Tibial nerve (tissue), 4 donors: ENCODE data around the gene TOR1A. TPM values are rescaled to one million over a fixed set of nuclear protein-coding genes. Genes with fewer than 3 reads are reported as not detected.
A peak's percentile ranks its signal among the peaks of the same experiment; 100 is the strongest.
"Not testable (repeated sequence)": the region's sequence is repeated elsewhere in the genome, so short reads cannot be mapped to it uniquely, and the experiment has no call there.

ENCODE experiments used
- DNase-seq, 2 donors: peaks; one replicate each; pipeline ENCODE4 v3.0.0-alpha.2; 2019; ENCODE audit warnings: low spot score in 2 of 2
- H3K27ac ChIP-seq, 4 donors: fragments of 200-600 bp; sonication (generic) in 3 of 4; one replicate each; pipeline ENCODE4 v1.5.1; 2017 to 2019; ENCODE audit warnings: mild to moderate bottlenecking in 1 of 4
- H3K27me3 ChIP-seq, 2 donors: fragments of 200-600 bp; sonication (generic) in 1 of 2; one replicate each; pipeline versions ENCODE4 v1.5.1 to v1.6.0; 2017 to 2019
- H3K36me3 ChIP-seq, 3 donors: fragments of 200-600 bp; sonication (generic); one replicate each; pipeline ENCODE4 v1.5.1; 2018 to 2019
- H3K4me1 ChIP-seq, 4 donors: fragments of 200-600 bp; sonication (generic) in 3 of 4; one replicate each; pipeline ENCODE4 v1.5.1; 2017 to 2019
- H3K4me3 ChIP-seq, 4 donors: fragments of 200-600 bp; sonication (generic) in 3 of 4; one replicate each; pipeline ENCODE4 v1.5.1; 2017 to 2019; ENCODE audit warnings: mild to moderate bottlenecking in 1 of 4, moderate library complexity in 1 of 4
- H3K9me3 ChIP-seq, 4 donors: fragments of 200-600 bp; sonication (generic) in 3 of 4; one replicate each; pipeline ENCODE4 v1.5.1; 2017 to 2019
- CTCF ChIP-seq, 5 experiments: fragments of 200-600 bp in 3 of 5; fragments of 450-650 bp in 2 of 5; sonication (generic) in 3 of 5; IDR thresholded peaks; one replicate each; pipeline ENCODE4 v1.5.1; 2016 to 2019; ENCODE audit warnings: antibody characterized with exemption in 5 of 5, mild to moderate bottlenecking in 3 of 5, moderate library complexity in 2 of 5
- EP300 ChIP-seq, 2 donors: sonication (generic); formaldehyde crosslinking; IDR thresholded peaks; one replicate each; pipeline ENCODE4 v1.6.1; 2017; ENCODE audit warnings: antibody characterized with exemption in 2 of 2, mild to moderate bottlenecking in 1 of 2
- POLR2A ChIP-seq, 2 donors: fragments of 450-650 bp; IDR thresholded peaks; one replicate each; pipeline ENCODE4 v1.6.1; 2017; ENCODE audit warnings: antibody characterized with exemption in 2 of 2, mild to moderate bottlenecking in 2 of 2, moderate library complexity in 2 of 2
- WGBS, 2 donors: methylation state at CpG; one replicate each; pipeline ENCODE4 v1.1.5; 2018; 5-methylcytosine and 5-hydroxymethylcytosine counted together
- total RNA-seq, 4 donors: library from RNA; depleted of rRNA; stranded (reverse); fragments of >200 nt; gene quantifications; one replicate each; pipeline ENCODE4 v1.1.0, GENCODE V29; 2016

Gene TOR1A
- total RNA-seq, 4 donors from 2014 or later: 26.0 to 55.2 (median 40.4) TPM

- Histone ChIP-seq H3K9me3 (no peaks in the 10 kb centered on the region), H3K27ac (no peak overlapping the region), H3K4me3 (no peak overlapping the region), H3K4me1 (no peaks in the 10 kb centered on the region), H3K36me3 (no peaks in the 10 kb centered on the region), H3K27me3 (peaks cover 0 to 9% of the 10 kb centered on the region in 2 donors)
- TF ChIP-seq POLR2A (IDR thresholded peaks at IDR 0.05) (no peak), CTCF (IDR thresholded peaks at IDR 0.05) (no peak), EP300 (IDR thresholded peaks at IDR 0.05) (no peak)
- 81 to 83% methylated on average over 8 of the region's 8 CpGs for WGBS, 2 donors
- no peak for DNase-seq
Observed at GRCh38 chr9:129794549-129794948, 29.4 kb downstream of the TOR1A start.

GRCh38 chr9:129786481-129786880 lies 37.5 kb downstream of the TOR1A start:
- Histone ChIP-seq H3K27ac (no peak overlapping the region), H3K9me3 (no peaks in the 10 kb centered on the region), H3K4me1 (peaks cover 0 to 4% (median 2%) of the 10 kb centered on the region in 4 donors), H3K4me3 (no peak overlapping the region), H3K36me3 (no peaks in the 10 kb centered on the region), H3K27me3 (no peaks in the 10 kb centered on the region)
- 80 to 85% methylated on average over 10 of the region's 10 CpGs for WGBS, 2 donors
- no peak for DNase-seq
- no peak for TF ChIP-seq POLR2A (IDR thresholded peaks at IDR 0.05)
- no peak for TF ChIP-seq CTCF (IDR thresholded peaks at IDR 0.05)
- no peak for TF ChIP-seq EP300 (IDR thresholded peaks at IDR 0.05)

GRCh38 chr9:129785866-129786265 lies 38.1 kb downstream of the TOR1A start:
- Histone ChIP-seq H3K9me3 (no peaks in the 10 kb centered on the region), H3K36me3 (no peaks in the 10 kb centered on the region), H3K27me3 (no peaks in the 10 kb centered on the region), H3K4me3 (no peak overlapping the region), H3K27ac (no peak overlapping the region), H3K4me1 (peaks cover 0 to 4% (median 2%) of the 10 kb centered on the region in 4 donors)
- no peak for TF ChIP-seq EP300 (IDR thresholded peaks at IDR 0.05)
- no peak for TF ChIP-seq POLR2A (IDR thresholded peaks at IDR 0.05)
- no peak for TF ChIP-seq CTCF (IDR thresholded peaks at IDR 0.05)
- DNase-seq: no peak
- 89 to 95% methylated on average over 1 of the region's 1 CpG for WGBS, 2 donors

- H3K27me3 ChIP-seq, DNase-seq: not testable (repeated sequence)
- whole genome bisulfite sequencing, 2 donors: 72 to 74% methylated on average over 11 of the region's 11 CpGs
Observed at GRCh38 chr9:129784970-129785369, 39.0 kb downstream of the TOR1A start.

GRCh38 chr9:129783516-129784361 lies 40.2 kb downstream of the TOR1A start:
- Histone ChIP-seq H3K27me3 (no peaks in the 10 kb centered on the region), H3K4me3 (no peak overlapping the region), H3K36me3 (no peaks in the 10 kb centered on the region), H3K9me3 (no peaks in the 10 kb centered on the region), H3K4me1 (peaks cover 0 to 4% (median 2%) of the 10 kb centered on the region in 4 donors), H3K27ac (no peak overlapping the region)
- peak; percentile 86 to 95 (median 91) for TF ChIP-seq CTCF (IDR thresholded peaks at IDR 0.05)
- TF ChIP-seq EP300 (IDR thresholded peaks at IDR 0.05): peak in 1 of 2 donors; percentile 23
- no peak for TF ChIP-seq POLR2A (IDR thresholded peaks at IDR 0.05)
- peak; percentile 57 to 86 for DNase-seq
- 34 to 35% methylated on average over 14 of the region's 14 CpGs for WGBS, 2 donors

More at GRCh38 chr9:129784970-129785369, 39.0 kb downstream of the TOR1A start:
- not testable (repeated sequence) for H3K27ac ChIP-seq, H3K4me1 ChIP-seq, H3K36me3 ChIP-seq, H3K4me3 ChIP-seq, H3K9me3 ChIP-seq
